DND-41 (cell line): ENCODE measurements around the gene MBD2.

Experiments used
- ATAC-seq: fragments of 200-7000 bp; cut with Tn5 transposase; 3 replicates; pipeline ENCODE4 v1.9.1; 2021; ENCODE audit warnings: low read depth; ENCODE audit not compliant: insufficient read depth
- DNase-seq: peaks from one replicate; pipeline ENCODE4 v3.0.0-alpha.2; 2020
- H2AFZ ChIP-seq: 2 replicates; pipeline ENCODE4 v1.6.0; 2012; ENCODE audit warnings: low read depth, low read length
- H3K27ac ChIP-seq: 2 replicates; pipeline ENCODE4 v1.5.1; 2012; ENCODE audit warnings: low read length, inconsistent platforms
- H3K27me3 ChIP-seq: fragments of 200-600 bp; sonication (generic); 2 replicates; pipeline ENCODE4 v1.6.0; 2012; ENCODE audit warnings: low read length, mild to moderate bottlenecking, inconsistent platforms; ENCODE audit not compliant: insufficient read depth, poor library complexity
- H3K36me3 ChIP-seq: 2 replicates; pipeline ENCODE4 v1.5.1; 2012; ENCODE audit warnings: low read length, inconsistent platforms; ENCODE audit not compliant: insufficient read depth
- H3K4me1 ChIP-seq: 2 replicates; pipeline ENCODE4 v1.5.1; 2012; ENCODE audit warnings: mild to moderate bottlenecking, low read length; ENCODE audit not compliant: insufficient read depth
- H3K4me2 ChIP-seq: 2 replicates; pipeline ENCODE4 v1.6.0; 2012; ENCODE audit warnings: mild to moderate bottlenecking, moderate library complexity, low read length, inconsistent platforms; ENCODE audit not compliant: insufficient read depth
- H3K4me3 ChIP-seq, 2 experiments: fragments of 200-600 bp in 1 of 2; shearing (Covaris generic) in 1 of 2; 2 replicates each; pipeline ENCODE4 v1.5.1; 2012 to 2016; ENCODE audit warnings: inconsistent platforms in 2 of 2, low read length in 2 of 2, mild to moderate bottlenecking in 2 of 2, low read depth in 1 of 2, moderate library complexity in 1 of 2
- H3K79me2 ChIP-seq: 2 replicates; pipeline ENCODE4 v1.6.0; 2012; ENCODE audit warnings: low read length, inconsistent platforms; ENCODE audit not compliant: insufficient read depth
- H3K9ac ChIP-seq: 2 replicates; pipeline ENCODE4 v1.6.0; 2012; ENCODE audit warnings: low read depth, mild to moderate bottlenecking, inconsistent platforms, low read length, moderate library complexity
- H3K9me3 ChIP-seq: 2 replicates; pipeline ENCODE4 v1.5.1; 2012; ENCODE audit warnings: low read length, moderate library complexity, mild to moderate bottlenecking, inconsistent platforms; ENCODE audit not compliant: insufficient read depth, severe bottlenecking
- H4K20me1 ChIP-seq: 2 replicates; pipeline ENCODE4 v1.6.0; 2012; ENCODE audit warnings: low read length; ENCODE audit not compliant: insufficient read depth
- EZH2 ChIP-seq: IDR thresholded peaks from 3 replicates; pipeline ENCODE4 v1.6.1; 2012; ENCODE audit warnings: borderline replicate concordance, low read depth, mild to moderate bottlenecking, moderate library complexity, low read length, inconsistent platforms; ENCODE audit not compliant: severe bottlenecking
- TF ChIP-seq, protein P1 (sequence below): IDR thresholded peaks from 2 replicates; pipeline ENCODE4 v1.5.1; 2012; ENCODE audit warnings: borderline replicate concordance, low read length, moderate library complexity, mild to moderate bottlenecking; ENCODE audit not compliant: poor library complexity, severe bottlenecking; ENCODE audit errors: extremely low read depth

The MBD2 gene

GRCh38 chr18:54163453-54163852 lies 61.0 kb downstream of the MBD2 start:
- no peak overlapping the region for H3K4me2 ChIP-seq
- TF ChIP-seq EZH2: no peak
- TF ChIP-seq, protein P1, sequence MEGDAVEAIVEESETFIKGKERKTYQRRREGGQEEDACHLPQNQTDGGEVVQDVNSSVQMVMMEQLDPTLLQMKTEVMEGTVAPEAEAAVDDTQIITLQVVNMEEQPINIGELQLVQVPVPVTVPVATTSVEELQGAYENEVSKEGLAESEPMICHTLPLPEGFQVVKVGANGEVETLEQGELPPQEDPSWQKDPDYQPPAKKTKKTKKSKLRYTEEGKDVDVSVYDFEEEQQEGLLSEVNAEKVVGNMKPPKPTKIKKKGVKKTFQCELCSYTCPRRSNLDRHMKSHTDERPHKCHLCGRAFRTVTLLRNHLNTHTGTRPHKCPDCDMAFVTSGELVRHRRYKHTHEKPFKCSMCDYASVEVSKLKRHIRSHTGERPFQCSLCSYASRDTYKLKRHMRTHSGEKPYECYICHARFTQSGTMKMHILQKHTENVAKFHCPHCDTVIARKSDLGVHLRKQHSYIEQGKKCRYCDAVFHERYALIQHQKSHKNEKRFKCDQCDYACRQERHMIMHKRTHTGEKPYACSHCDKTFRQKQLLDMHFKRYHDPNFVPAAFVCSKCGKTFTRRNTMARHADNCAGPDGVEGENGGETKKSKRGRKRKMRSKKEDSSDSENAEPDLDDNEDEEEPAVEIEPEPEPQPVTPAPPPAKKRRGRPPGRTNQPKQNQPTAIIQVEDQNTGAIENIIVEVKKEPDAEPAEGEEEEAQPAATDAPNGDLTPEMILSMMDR: no peak

DNA sequence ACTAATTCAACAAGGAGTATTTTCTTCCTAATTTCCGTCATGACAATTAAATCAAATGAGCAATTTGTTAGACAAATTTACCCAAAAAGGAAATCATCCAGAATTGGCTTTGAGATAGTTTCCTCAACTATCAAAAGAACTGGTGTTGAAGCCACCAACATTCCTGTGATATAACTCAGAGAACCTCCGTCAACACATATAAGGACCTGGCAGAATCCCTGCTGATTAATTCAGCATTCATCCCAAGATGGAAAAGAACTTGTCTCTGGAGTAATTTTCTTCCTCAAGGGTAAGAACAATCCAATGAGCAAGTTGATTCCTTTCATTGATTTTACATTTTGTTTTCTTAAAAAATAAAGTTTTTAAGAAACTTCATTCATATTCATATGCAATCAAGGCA lies 62.0 kb downstream of the MBD2 start:
- no peak overlapping the region for H3K9ac ChIP-seq
- peaks cover 4% of the 10 kb centered on the region; the same call in 1 of the 2 replicates for H3K79me2 ChIP-seq
- no peak for TF ChIP-seq EZH2
- TF ChIP-seq, protein P1: no peak
- no peaks in the 10 kb centered on the region for H3K27me3 ChIP-seq
- no peaks in the 10 kb centered on the region for H3K9me3 ChIP-seq
- H3K4me3 ChIP-seq: no peak overlapping the region
- no peak overlapping the region for H3K27ac ChIP-seq
- H2AFZ ChIP-seq: no peak overlapping the region
- H3K4me1 ChIP-seq: no peaks in the 10 kb centered on the region
- no peak overlapping the region for H3K4me2 ChIP-seq
- peaks cover 8% of the 10 kb centered on the region; the same call in 1 of the 2 replicates for H4K20me1 ChIP-seq
- no peak for ATAC-seq
- no peak for DNase-seq
- H3K36me3 ChIP-seq: peaks cover 84% of the 10 kb centered on the region

More at GRCh38 chr18:54163453-54163852, 61.0 kb downstream of the MBD2 start:
- Histone ChIP-seq H4K20me1 (peaks cover 5% of the 10 kb centered on the region; the same call in 1 of the 2 replicates), H3K27ac (no peak overlapping the region), H2AFZ (no peak overlapping the region), H3K36me3 (peaks cover 74% of the 10 kb centered on the region), H3K4me3 (no peak overlapping the region), H3K79me2 (peaks cover 4% of the 10 kb centered on the region; the same call in 1 of the 2 replicates), H3K9me3 (no peaks in the 10 kb centered on the region), H3K9ac (no peak overlapping the region), H3K4me1 (no peaks in the 10 kb centered on the region), H3K27me3 (no peaks in the 10 kb centered on the region)
- ATAC-seq (no peak), DNase-seq (no peak)

DNA sequence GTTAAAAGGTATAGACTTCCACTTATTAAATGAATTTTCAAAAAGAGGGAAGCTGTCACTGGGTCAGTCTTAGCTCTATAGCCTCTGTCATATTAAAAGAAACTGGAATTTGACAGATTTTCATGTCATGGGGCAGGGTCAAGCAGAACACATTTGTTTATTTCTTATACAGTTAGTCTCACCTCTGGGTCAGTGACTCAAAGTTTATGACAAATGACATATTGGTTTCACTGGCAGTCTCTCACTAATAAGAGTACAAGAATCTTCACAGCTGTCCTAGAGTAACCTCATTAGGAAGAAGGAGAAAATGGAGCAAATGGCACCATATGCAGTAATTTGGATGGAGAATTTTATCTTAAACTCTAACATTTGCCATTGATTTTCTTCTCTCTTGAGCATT lies 63.2 kb downstream of the MBD2 start:
- ATAC-seq (no peak), DNase-seq (no peak)
- H3K4me1 ChIP-seq: no peaks in the 10 kb centered on the region
- peaks cover 90% of the 10 kb centered on the region for H3K36me3 ChIP-seq
- H3K4me3 ChIP-seq: no peak overlapping the region
- no peak overlapping the region for H3K27ac ChIP-seq
- H4K20me1 ChIP-seq: peaks cover 8% of the 10 kb centered on the region; the same call in 1 of the 2 replicates
- peaks cover 4% of the 10 kb centered on the region; the same call in 1 of the 2 replicates for H3K79me2 ChIP-seq
- no peak overlapping the region for H3K9ac ChIP-seq
- H3K4me2 ChIP-seq: no peak overlapping the region
- TF ChIP-seq, protein P1: no peak
- no peak for TF ChIP-seq EZH2
- no peak overlapping the region for H2AFZ ChIP-seq
- no peaks in the 10 kb centered on the region for H3K9me3 ChIP-seq
- H3K27me3 ChIP-seq: no peaks in the 10 kb centered on the region
